ENCODE results near the gene CD6.

GRCh38 chr11:61068581-61068980 lies 97.1 kb downstream of the CD6 start:
- TF ChIP-seq CTCF (IDR thresholded peaks at IDR 0.05), result no peak
- no peak for TF ChIP-seq POLR2A (IDR thresholded peaks at IDR 0.05)
